Measurements from ENCODE around the gene RBFOX2. TPM values are rescaled to one million over a fixed set of nuclear protein-coding genes. Genes with fewer than 3 reads are reported as not detected.

Gene RBFOX2
- total and polyA plus RNA-seq, 2 donors (not counting 3 experiments of a cell fraction or from before 2014, with no cell fraction given) = 125 to 142 TPM

- H3K79me2 ChIP-seq (ENCODE audit: control insufficient read depth, insufficient read depth, low read length) = peaks cover 54% of the 10 kb centered on the region
- no peaks in the 10 kb centered on the region for H3K27me3 ChIP-seq (ENCODE audit: control insufficient read depth in 2 of 2, insufficient read depth in 2 of 2, low read length in 2 of 2)
- H3K4me1 ChIP-seq (ENCODE audit: control insufficient read depth, extremely low read depth, insufficient read depth, low read length) = peaks cover 41% of the 10 kb centered on the region
- BruUV-seq (replicated peaks) = no TSS peak
- no peaks in the 10 kb centered on the region for H4K20me1 ChIP-seq (replicated peaks; ENCODE audit: control insufficient read depth, extremely low read depth, insufficient read depth, low read length)
- no peaks in the 10 kb centered on the region for H3K9me3 ChIP-seq (replicated peaks; ENCODE audit: control insufficient read depth, insufficient read depth, low read length)
- no peak overlapping the region for H3K27ac ChIP-seq (ENCODE audit: insufficient read depth, low read depth, low read length)
- H3K9me1 ChIP-seq (replicated peaks; ENCODE audit: control insufficient read depth, extremely low read depth, insufficient read depth, low read length) = no peaks in the 10 kb centered on the region
- H3K4me2 ChIP-seq (ENCODE audit: insufficient read depth, low read length) = peak overlapping the region; percentile 92
- dilution Hi-C loops (cut with MboI; ENCODE audit: extremely low pct_ligation_motif_present, low sequenced_read_pairs) = no loop called here
- H3K9ac ChIP-seq (replicated peaks; ENCODE audit: extremely low read depth, insufficient read depth, low read length) = peak overlapping the region; percentile 54
- intact Hi-C loops (cut with micrococcal nuclease) = loop anchor here (5.0 to 10.0 kb wide), 2 partner anchors 77 to 560 kb away; no protein-coding TSS in a partner anchor
- peak overlapping the region in 1 of 3 experiments; percentile 68 for H3K4me3 ChIP-seq (replicated peaks in 1 of 3; ENCODE audit: insufficient read depth in 1 of 3, low read depth in 1 of 3, low read length in 3 of 3)
- no peak for FAIRE-seq
- POLR2A ChIA-PET = no interaction called here
- no peaks in the 10 kb centered on the region for H3K36me3 ChIP-seq (ENCODE audit: control insufficient read depth in 2 of 2, extremely low read depth in 1 of 2, insufficient read depth in 2 of 2, low read length in 2 of 2)
- CTCF ChIA-PET = interaction anchor here (0.8 to 3.6 kb wide), 12 partner anchors 10 to 563 kb away, joined by 3 to 15 read pairs (median 5); no protein-coding TSS in a partner anchor
- no peak for TF ChIP-seq EZH2 (IDR thresholded peaks at IDR 0.05; ENCODE audit: borderline replicate concordance, low read depth, low read length, severe bottlenecking)
- no peak for TF ChIP-seq GATA2 (IDR thresholded peaks at IDR 0.05; ENCODE audit: insufficient read depth, insufficient read length, low read depth, low read length)
- no peak for TF ChIP-seq MAX (IDR thresholded peaks at IDR 0.05; ENCODE audit: insufficient read depth, insufficient read length)
- TF ChIP-seq POLR2A (IDR thresholded peaks at IDR 0.05; ENCODE audit: low read depth, low read length) = no peak
- TF ChIP-seq JUN (IDR thresholded peaks at IDR 0.05; ENCODE audit: borderline replicate concordance, insufficient read depth, insufficient read length, low read depth) = no peak
- no peak for TF ChIP-seq POLR2AphosphoS5 (IDR thresholded peaks at IDR 0.05; ENCODE audit: insufficient read depth, low read depth, low read length)
- TF ChIP-seq FOS (IDR thresholded peaks at IDR 0.05; ENCODE audit: borderline replicate concordance, insufficient read depth, low read length) = no peak
- no peak for TF ChIP-seq MYC (IDR thresholded peaks at IDR 0.05; ENCODE audit: low read depth, low read length)
- no peak for TF ChIP-seq CTCF (IDR thresholded peaks at IDR 0.05; ENCODE audit: extremely low read depth in 1 of 2, insufficient read depth in 1 of 2, low read depth in 1 of 2, low read length in 2 of 2)
- H2AFZ ChIP-seq (ENCODE audit: low read depth, low read length) = no peak overlapping the region
- no peak for DNase-seq (ENCODE audit: low read depth, low spot score)
These were observed 114.3 kb downstream of the RBFOX2 start for GRCh38 chr22:35914357-35914664.
